Adipocyte (in vitro differentiated cells): Measurements from ENCODE around the gene ESYT2.
A peak's percentile ranks its signal among the peaks of the same experiment; 100 is the strongest.

Experiments
- DNase-seq: peaks from one replicate; pipeline ENCODE4 v3.0.0-alpha.2; 2015; ENCODE audit warnings: low read depth
- H3K27me3 ChIP-seq: replicated peaks from 2 replicates; pipeline ENCODE4 v1.7.0; 2013; ENCODE audit warnings: mild to moderate bottlenecking, low read length, moderate library complexity; ENCODE audit not compliant: control insufficient read depth, insufficient read depth
- H3K36me3 ChIP-seq: 2 replicates; pipeline ENCODE4 v1.7.0; 2013; ENCODE audit warnings: low read length, mild to moderate bottlenecking, moderate library complexity; ENCODE audit not compliant: control insufficient read depth, insufficient read depth, severe bottlenecking
- H3K4me1 ChIP-seq: 2 replicates; pipeline ENCODE4 v1.7.0; 2013; ENCODE audit warnings: mild to moderate bottlenecking, low read length, moderate library complexity; ENCODE audit not compliant: control insufficient read depth, insufficient read depth
- H3K4me3 ChIP-seq: 2 replicates; pipeline ENCODE4 v1.7.0; 2013; ENCODE audit warnings: mild to moderate bottlenecking, low read length, moderate library complexity
- H3K9ac ChIP-seq: 2 replicates; pipeline ENCODE4 v1.7.0; 2013; ENCODE audit warnings: mild to moderate bottlenecking, low read length, moderate library complexity
- H3K9me3 ChIP-seq: 2 replicates; pipeline ENCODE4 v1.7.0; 2013; ENCODE audit warnings: mild to moderate bottlenecking, low read length, moderate library complexity; ENCODE audit not compliant: control insufficient read depth

Gene ESYT2

DNA sequence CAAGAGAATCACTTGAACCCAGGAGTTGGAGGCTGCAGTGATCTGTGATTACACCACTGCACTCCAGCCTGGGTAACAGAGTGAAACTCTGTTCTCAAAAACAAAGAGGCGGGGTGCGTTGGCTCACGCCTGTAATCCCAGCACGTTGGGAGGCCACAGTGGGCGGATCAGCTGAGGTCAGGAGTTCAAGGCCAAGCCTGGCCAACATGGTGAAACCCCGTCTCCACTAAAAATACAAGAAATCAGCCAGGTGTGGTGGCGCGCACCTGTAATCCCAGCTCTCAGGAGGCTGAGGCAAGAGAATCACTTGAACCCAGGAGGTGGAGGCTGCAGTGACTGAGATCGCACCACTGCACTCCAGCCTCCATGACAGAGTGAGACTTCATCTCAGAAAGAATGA, 82.4 kb downstream of the ESYT2 start:
- DNase-seq, result no peak
- H3K36me3 ChIP-seq, result peaks cover 80% of the 10 kb centered on the region
- H3K4me3 ChIP-seq, result no peak overlapping the region
- H3K27me3 ChIP-seq, result no peaks in the 10 kb centered on the region
- H3K4me1 ChIP-seq, result no peaks in the 10 kb centered on the region
- H3K9ac ChIP-seq, result no peak overlapping the region
- H3K9me3 ChIP-seq, result no peaks in the 10 kb centered on the region

DNA sequence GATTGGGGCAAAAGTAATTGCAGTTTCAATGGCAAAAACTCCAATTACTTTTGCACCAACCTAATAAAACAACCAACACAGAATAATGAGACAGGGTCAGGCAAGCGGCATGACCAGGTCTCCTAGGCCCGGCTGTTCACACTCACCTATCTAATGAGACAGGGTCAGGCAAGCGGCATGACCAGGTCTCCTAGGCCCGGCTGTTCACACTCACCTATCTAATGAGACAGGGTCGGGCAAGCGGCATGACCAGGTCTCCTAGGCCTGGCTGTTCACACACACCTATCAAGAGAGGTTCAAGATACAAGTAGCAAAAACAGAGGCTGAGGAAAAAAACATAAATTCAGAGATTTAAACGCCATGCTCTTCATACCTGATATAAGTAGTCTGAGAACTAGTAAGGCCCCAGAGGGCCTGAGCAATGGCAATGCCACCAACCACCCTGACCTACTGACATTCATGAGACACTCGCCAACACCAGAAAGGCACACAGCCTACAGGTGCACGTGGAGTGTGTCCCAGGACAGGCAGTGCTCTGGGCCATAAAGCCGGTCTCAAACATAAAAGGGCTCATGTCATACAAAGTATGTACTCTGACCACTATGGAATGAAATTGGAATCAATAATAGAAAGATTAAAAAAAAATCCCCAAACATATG, 84.1 kb downstream of the ESYT2 start:
- no peak for DNase-seq
- no peaks in the 10 kb centered on the region for H3K27me3 ChIP-seq
- peaks cover 91% of the 10 kb centered on the region for H3K36me3 ChIP-seq
- H3K4me3 ChIP-seq, result no peak overlapping the region
- H3K9me3 ChIP-seq, result no peaks in the 10 kb centered on the region
- H3K9ac ChIP-seq, result no peak overlapping the region
- H3K4me1 ChIP-seq, result peaks cover 14% of the 10 kb centered on the region

DNA sequence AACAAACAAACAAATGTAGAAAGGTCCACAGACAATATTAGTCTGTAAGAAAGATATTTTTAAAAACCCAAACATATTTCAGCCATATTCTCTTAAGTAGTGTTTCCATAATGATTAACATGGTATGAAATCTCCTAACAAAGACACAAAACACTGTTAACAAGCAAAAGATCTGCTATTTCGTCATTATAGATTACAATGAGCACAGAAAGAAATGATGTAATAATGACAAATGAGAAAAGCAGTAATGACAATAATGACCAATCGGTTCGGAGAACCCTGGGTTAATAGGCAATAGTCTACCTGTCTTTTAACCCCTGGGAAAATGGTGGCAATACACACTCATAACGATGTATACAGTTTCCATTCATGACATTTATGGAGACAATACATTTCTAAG, 85.2 kb downstream of the ESYT2 start:
- H3K9me3 ChIP-seq, result no peaks in the 10 kb centered on the region
- H3K9ac ChIP-seq, result no peak overlapping the region
- peaks cover 22% of the 10 kb centered on the region for H3K4me1 ChIP-seq
- no peak for DNase-seq
- peaks cover 88% of the 10 kb centered on the region for H3K36me3 ChIP-seq
- H3K27me3 ChIP-seq, result no peaks in the 10 kb centered on the region
- H3K4me3 ChIP-seq, result no peak overlapping the region

DNA sequence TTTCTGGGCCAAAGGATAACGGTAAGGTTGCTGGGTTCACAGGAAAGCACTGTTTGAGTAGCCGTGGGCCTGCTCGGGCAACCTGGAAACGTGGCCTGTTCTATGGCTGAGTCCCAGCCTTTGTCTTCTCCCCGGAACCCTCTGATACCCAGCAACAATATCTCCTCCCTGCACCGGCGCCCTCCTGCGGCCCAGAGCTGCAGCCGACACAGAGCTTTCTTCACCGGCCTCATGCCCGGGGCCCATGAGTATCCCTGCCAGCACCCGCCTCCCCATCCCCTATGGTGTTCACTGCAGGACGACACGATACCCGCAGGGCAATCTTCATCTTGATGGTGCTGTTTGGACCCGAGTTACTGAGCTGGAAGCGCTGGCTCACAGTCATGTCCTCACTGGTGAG, 86.1 kb downstream of the ESYT2 start:
- no peaks in the 10 kb centered on the region for H3K27me3 ChIP-seq
- peaks cover 88% of the 10 kb centered on the region for H3K36me3 ChIP-seq
- DNase-seq, result no peak
- H3K9me3 ChIP-seq, result no peaks in the 10 kb centered on the region
- no peak overlapping the region for H3K9ac ChIP-seq
- H3K4me1 ChIP-seq, result peaks cover 22% of the 10 kb centered on the region
- no peak overlapping the region for H3K4me3 ChIP-seq

DNA sequence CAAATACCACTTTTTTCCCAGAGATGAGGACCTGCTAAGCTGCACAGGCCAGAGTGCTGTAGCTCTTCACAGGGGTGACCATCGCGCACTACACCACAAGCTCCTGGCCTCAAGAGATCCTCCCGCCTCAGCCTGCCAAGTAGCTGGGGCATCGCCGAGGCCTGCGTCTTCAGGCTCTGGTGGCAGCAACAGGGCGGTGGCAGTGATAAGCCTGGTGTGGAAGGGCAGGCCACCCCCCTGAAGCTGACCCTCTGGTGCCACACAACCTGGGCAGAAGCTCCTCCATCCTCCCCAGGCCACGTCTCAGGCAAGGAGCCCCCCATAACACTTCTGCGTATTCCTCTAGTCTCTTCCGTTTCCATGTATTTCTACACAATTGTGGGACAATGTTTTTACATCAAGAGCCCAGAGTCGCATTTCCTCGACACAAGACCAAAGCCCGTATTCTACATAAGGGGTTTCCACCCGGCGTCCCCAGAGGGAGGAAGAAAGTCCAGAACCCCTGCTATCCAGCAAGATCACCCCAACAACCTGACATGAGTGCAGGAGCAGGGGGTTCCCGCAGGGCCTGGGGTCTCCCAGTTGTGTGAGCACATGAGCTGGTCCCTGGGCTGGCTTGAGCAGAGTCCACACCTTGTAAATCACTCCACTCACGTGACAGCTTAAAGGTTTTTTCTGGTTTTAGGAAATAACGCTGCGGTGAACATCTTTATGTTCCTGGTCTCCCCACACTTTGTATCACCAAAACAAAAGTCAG, 87.1 kb downstream of the ESYT2 start:
- Histone ChIP-seq H3K27me3 (no peaks in the 10 kb centered on the region), H3K9me3 (no peaks in the 10 kb centered on the region), H3K9ac (no peak overlapping the region), H3K36me3 (peaks cover 88% of the 10 kb centered on the region), H3K4me1 (peaks cover 22% of the 10 kb centered on the region), H3K4me3 (no peak overlapping the region)
- no peak for DNase-seq

DNA sequence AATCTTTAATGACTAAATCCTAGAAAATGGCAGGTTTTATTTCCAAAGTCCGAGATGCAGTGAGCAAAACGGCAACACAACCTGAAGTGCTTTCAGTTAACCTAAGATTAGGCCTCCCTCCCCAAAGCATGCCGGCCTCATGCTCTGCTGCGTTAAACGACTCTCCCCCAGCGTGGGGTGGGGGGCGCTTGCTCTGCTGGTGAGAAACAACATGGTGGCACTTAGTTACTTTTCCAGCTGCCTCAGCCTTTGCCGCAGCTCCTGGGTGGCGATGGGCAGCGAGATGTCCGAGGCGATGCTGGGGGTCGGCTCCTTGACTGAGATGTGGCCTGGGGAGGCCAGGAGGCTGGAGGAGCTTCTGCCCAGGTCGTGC, 88.0 kb downstream of the ESYT2 start:
- Histone ChIP-seq H3K4me1 (peaks cover 22% of the 10 kb centered on the region), H3K36me3 (peaks cover 90% of the 10 kb centered on the region), H3K4me3 (no peak overlapping the region), H3K9ac (peak overlapping the region; percentile 70), H3K9me3 (no peaks in the 10 kb centered on the region), H3K27me3 (no peaks in the 10 kb centered on the region)
- DNase-seq, result no peak

DNA sequence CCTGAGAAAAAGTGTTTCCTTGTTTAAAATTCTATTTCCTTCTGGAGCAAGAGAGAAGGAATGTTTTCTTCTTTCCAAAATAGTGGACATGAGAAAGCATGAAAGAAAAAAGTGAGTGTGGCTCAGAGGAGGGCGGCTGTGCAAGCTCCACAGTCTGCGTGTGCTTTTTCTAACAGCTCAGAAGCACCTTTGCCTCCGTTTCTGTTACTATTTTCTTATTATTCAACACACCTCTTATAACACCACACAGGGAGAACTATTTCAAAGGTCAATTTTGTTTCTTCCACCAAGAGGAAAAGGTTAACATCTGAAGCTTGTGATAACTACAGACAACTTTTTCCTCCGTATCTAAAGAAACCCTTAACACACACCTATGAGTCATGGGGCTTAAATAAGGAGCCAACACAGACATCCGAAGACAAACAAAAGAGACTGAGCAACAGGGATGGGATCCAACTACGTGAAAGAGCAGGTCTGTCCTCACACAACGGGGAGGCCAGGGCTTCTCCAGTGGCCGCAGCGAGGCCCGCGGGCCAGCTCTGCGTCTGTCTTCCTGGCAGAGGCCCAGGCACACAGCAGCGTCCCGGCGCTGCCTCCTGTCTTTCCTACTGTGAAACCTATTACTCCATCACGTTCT, 88.5 kb downstream of the ESYT2 start:
- DNase-seq, result peak; percentile 64
- H3K9me3 ChIP-seq, result no peaks in the 10 kb centered on the region
- peaks cover 22% of the 10 kb centered on the region for H3K4me1 ChIP-seq
- no peaks in the 10 kb centered on the region for H3K27me3 ChIP-seq
- H3K36me3 ChIP-seq, result peaks cover 90% of the 10 kb centered on the region
- H3K4me3 ChIP-seq, result no peak overlapping the region
- peak overlapping the region; percentile 70 for H3K9ac ChIP-seq

DNA sequence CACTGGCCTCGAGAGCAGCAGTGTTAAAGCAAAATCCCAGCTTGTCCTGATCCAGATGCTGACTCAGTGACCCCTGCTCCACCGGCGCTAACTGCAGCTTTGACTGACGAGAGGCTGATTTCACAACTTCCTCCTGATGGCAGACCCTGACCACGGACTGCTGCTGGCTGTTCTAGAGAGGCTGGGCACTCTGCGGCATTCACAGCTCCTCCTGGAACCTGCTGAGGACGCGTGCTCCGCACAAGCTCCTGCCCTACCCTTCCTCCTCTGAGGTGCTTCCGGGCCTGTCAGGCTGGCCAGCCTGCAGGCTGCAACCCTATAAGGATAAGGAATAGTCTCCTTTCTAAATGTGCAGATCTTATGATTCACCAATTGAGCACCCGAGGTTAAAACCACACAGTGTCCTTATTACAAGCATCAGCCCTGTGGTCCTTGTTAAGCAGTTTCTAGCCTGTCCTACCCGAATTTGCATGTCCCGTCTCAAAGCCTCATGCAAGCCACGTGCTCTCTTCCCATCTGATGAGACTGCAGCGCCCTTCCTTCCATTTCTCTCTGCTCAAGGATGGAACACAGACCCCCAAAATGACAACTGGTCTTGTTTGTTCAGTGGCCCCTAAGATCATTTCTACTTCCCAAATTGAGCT, 89.2 kb downstream of the ESYT2 start:
- Histone ChIP-seq H3K4me3 (peak overlapping the region; percentile 52), H3K4me1 (peaks cover 22% of the 10 kb centered on the region), H3K9me3 (no peaks in the 10 kb centered on the region), H3K9ac (peak overlapping the region; percentile 70), H3K27me3 (no peaks in the 10 kb centered on the region), H3K36me3 (peaks cover 92% of the 10 kb centered on the region)
- peak; percentile 85 for DNase-seq

DNA sequence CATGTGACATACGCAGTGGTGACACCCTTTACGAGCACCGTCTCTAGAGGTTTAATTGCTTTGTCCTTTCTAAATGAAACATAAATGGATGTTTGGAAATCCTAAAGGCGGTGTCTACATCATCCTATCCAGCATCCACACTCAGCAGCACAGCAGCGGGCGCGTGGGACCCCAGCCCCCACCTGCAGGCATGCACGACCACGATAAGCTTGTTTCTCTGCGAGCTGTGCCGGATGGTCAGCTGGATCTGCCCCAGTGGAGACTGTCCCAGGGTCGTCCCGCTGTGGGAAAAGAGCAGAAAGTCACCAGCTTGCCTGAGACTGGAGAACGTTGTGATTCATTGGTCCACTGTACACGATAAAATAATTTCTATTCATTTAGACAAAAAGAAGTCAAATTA, 90.5 kb downstream of the ESYT2 start:
- Histone ChIP-seq H3K4me1 (peaks cover 22% of the 10 kb centered on the region), H3K9me3 (no peaks in the 10 kb centered on the region), H3K27me3 (no peaks in the 10 kb centered on the region), H3K36me3 (peaks cover 92% of the 10 kb centered on the region), H3K4me3 (no peak overlapping the region), H3K9ac (no peak overlapping the region)
- no peak for DNase-seq

DNA sequence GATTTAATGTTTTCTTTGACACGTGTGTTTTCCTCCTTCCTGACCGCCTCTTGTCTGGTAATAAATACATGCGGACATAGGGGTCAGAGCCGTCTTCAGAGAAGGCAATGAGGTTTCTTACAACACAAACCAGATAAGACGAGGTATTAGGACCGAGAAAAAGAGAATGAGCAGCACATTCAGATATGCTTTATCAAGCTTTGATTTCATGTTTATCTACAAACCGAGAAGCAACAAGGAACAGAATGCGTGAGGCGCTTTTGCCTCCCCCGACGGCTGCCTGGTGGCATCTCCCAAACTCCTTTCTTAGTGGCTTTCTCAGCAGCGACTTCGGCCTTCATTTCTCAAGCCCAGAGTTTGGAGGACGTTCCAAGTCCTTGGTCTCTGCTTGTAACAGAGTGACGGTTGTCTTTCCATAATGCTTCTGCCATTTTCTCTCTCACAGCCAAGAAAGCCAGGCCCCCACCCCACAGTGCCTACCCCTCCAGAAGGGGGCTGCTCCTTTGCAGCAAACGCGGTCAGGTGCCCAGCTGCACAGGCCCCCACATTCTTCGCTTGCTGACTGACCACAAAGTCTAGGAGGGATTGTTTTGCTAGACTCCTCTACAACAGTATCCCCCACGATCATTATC, 92.1 kb downstream of the ESYT2 start:
- H3K36me3 ChIP-seq, result peaks cover 94% of the 10 kb centered on the region
- DNase-seq, result no peak
- H3K27me3 ChIP-seq, result no peaks in the 10 kb centered on the region
- H3K9ac ChIP-seq, result no peak overlapping the region
- peaks cover 22% of the 10 kb centered on the region for H3K4me1 ChIP-seq
- no peaks in the 10 kb centered on the region for H3K9me3 ChIP-seq
- no peak overlapping the region for H3K4me3 ChIP-seq

DNA sequence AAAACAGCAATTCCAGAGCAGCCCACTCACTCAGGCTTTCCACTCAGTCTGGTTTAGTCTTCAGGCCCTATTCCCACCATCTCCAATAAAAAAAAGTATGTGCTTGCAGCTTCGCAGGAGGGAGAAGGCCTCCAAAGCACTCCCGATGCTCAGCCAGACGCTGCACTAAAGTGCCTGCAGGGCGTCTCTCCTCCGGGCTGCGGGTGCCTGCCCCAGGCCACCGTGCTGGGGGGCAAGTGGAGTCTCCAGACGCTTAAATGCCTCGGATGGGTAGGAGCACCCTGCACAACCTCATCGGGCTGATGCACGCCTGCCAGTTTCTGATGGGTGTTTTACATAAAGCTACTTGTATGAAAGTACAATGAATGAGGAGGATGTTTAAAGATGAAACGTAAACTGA, 93.4 kb downstream of the ESYT2 start:
- H3K9ac ChIP-seq, result no peak overlapping the region
- H3K36me3 ChIP-seq, result peaks cover 89% of the 10 kb centered on the region
- H3K9me3 ChIP-seq, result no peaks in the 10 kb centered on the region
- no peaks in the 10 kb centered on the region for H3K27me3 ChIP-seq
- DNase-seq, result peak; percentile 17
- H3K4me1 ChIP-seq, result peaks cover 15% of the 10 kb centered on the region
- no peak overlapping the region for H3K4me3 ChIP-seq
